Right ventricle myocardium inferior (tissue), 1 donor: ENCODE results near the gene SLC25A51. TPM values are rescaled to one million over a fixed set of nuclear protein-coding genes. Genes with fewer than 3 reads are reported as not detected.
A peak's percentile ranks its signal among the peaks of the same experiment; 100 is the strongest.

Experiments used
- ATAC-seq: fragments of 200-7000 bp; cut with Tn5 transposase; one replicate; pipeline ENCODE4 v1.9.1; 2020; ENCODE audit warnings: mild to moderate bottlenecking, moderate library complexity
- DNase-seq: peaks from one replicate; pipeline ENCODE4 v3.0.0; 2021; ENCODE audit errors: missing footprints
- intact Hi-C: fragments of 100-400 bp; cut with DNase I; formaldehyde crosslinking; loops from one replicate; pipeline ENCODE4 v1.11.0; 2022
- long read RNA-seq: library from polyadenylated mRNA; unstranded; transcript quantifications from one replicate; pipeline ENCODE4 v2.0.0, GENCODE V29; 2021
- total RNA-seq: library from RNA; stranded (reverse); fragmentation: NEBNext Ultra II Directional; extraction: Animal tissue kit (Norgen Biotek cat#: 25700); gene quantifications from one replicate; pipeline ENCODE4 v1.2.1, GENCODE V29; 2021
- donor health status: DM: no; HTN: yes; CAD: no; lungs with severe emphysema.

The SLC25A51 gene, protein sequence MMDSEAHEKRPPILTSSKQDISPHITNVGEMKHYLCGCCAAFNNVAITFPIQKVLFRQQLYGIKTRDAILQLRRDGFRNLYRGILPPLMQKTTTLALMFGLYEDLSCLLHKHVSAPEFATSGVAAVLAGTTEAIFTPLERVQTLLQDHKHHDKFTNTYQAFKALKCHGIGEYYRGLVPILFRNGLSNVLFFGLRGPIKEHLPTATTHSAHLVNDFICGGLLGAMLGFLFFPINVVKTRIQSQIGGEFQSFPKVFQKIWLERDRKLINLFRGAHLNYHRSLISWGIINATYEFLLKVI
- total RNA-seq: 22.0 TPM
- long read RNA-seq, partial matches to known transcripts: 0 of 9 reads
- long read RNA-seq, other reads (novel, unspliced or antisense): 6 of 9 reads

DNA sequence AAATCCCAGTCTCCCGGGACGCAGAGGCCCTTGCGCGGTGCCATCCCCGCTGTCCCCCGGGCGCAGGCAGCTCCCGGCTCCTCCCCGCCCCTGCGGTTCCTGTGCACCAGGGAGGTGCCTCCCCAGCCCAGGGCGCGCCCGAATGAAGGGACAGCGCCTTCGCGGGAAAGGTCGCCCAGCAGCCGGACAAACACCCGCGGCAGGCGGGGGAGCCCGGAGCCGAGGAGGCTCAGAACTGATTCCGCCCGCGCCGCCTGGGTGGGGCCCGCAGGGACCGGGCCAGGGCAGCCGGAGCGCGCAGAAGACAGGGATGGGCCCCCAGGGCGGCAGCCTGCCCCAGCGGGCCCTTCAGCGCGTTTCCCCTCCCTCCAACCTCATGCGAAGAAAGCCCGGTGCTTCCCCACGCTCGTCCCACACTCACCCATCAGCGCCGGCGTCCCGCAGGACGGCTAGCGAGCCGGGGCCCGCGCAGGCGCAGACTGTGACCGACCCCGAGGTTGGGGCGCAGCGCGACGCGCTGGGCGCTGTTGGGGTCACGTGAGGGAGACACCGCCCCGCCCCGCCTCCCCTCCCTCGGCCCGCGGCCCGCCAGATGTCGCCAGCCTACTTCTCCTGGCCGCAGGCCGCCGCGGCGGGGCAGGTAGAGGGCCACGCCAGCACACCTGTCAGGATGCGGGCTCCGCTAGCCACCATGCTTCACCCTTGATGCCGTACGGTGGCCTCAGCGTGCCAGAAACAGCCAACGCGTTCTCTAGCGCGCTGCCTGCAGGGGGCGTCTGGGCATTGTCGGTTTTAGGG, at the start of gene SLC25A51:
TSS of gene SLC25A51 (minus strand) at position 481 of the 798 bp plus-strand sequence. CDS start 15,577 bp downstream, outside the sequence.
- ATAC-seq: peak; percentile 94
- DNase-seq: peak; percentile 96
- intact Hi-C loops: loop anchor here (2.0 to 10.0 kb wide), 3 partner anchors 99 to 528 kb away; partner anchors contain the start of gene DCAF10

DNA sequence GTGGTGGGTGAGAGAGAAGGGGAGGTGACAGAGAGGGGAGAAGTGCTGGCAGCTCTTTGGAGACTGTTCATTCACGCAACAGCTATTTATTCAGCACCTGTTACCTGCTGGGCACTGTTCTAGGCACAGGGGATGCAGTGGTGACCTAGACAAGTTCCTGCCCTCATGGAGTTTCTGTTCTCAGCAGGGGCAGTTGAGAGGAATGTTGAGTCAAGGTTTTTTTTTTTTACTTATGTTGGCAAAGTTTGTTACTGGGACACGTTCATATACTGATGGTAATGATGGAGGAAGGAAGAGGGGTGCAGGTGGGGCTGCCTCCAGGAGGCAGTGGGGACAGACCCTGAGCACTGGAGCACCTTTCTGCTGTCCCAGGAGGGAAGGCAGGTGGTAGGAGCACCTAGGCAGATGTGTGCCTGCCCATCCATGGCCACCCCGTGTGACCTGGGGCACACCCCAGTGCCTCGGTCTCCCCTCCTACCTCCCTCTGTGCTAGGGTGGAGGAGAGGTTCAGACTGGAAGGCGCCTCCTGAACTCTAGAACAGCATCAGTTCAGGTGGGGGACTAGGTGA, 49.4 kb upstream of the SLC25A51 start:
- no peak for ATAC-seq
- no peak for DNase-seq
- intact Hi-C loops: loop anchor here (5.0 kb wide), 1 partner anchor 34 kb away; no protein-coding TSS in a partner anchor

DNA sequence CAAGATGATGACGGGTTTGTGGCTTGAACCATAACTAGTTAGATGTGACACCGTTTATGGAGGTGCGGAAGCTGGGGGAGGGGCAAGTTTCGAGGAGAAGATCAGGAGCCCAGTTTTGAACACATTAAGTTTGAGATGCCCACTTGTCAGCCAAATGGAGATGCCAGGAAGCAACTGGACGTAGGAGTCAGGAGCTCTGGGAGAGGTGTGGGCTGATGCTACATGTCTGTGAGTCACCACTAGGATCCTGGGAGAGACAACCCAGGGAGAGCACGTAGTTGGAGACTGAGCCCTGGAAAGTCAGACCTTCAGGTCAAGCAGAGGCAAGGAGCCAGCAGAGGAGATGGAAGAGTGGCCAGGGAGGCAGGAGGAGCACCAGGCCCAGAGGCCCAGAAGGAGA, 48.8 kb upstream of the SLC25A51 start:
- no peak for DNase-seq
- ATAC-seq: no peak
- intact Hi-C loops: loop anchor here (5.0 kb wide), 1 partner anchor 35 kb away; no protein-coding TSS in a partner anchor

DNA sequence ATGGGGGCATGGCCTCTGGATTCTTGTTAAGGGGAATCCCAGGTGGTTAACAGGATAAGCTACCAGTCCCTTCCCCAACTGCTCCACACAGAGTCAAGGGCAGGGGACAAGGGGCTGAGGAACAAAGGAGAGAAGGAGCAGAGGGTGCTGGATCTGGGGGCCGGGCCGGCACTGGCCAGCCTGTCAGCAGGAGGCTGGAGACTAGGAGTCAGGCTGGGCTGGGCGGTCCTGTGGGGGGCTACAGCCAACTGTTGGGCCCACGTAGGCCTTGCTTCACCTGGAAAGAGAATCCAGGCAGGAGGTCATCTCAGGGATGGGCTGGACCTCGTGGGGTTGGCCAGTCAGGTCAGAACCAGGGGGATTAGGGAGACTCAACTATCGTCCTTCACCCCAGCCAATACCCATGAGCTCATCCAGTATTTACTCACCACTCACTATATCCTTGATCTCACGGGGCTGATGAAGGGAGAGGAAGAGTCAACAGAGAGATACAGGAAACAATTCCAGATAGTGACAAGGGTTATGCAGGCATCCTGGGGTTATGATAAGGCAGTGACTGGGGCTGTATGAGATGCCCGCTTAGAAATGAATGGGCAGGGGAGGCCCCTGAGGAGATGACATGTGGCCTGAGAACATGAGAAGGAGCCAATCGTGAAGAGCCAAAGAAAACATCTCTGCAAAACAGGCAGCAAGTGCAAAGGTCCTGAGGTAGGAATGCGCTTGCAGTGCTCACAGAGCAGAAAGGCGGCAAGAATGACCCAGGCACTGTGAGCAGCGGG, 47.9 kb upstream of the SLC25A51 start:
- DNase-seq: no peak

DNA sequence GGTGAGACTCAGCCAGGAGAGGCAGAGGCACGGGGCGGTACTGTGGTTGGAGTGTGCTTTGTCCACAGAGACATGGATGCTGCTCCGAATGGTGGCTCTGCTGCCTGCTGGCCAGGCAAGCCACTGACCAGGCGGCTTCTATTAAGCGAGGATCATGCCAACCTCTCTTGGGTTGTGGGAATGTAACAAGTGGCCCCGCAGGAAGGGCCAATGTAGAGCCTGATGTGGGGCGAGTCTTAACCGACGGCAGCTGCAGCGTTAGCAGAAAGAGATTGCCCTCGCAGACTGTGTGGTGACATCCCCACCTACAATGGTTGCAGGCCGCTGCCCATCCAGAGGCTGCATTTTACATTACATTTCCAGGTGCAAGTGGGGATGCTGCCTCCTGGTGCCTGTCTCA, 46.6 kb upstream of the SLC25A51 start:
- ATAC-seq (no peak), DNase-seq (no peak)
- intact Hi-C loops: loop anchor here (5.0 kb wide), 1 partner anchor 37 kb away; no protein-coding TSS in a partner anchor

More for the DNA sequence above, 47.9 kb upstream of the SLC25A51 start:
- intact Hi-C loops: loop anchor here (5.0 kb wide), 1 partner anchor 35 kb away; no protein-coding TSS in a partner anchor
- ATAC-seq: no peak

DNA sequence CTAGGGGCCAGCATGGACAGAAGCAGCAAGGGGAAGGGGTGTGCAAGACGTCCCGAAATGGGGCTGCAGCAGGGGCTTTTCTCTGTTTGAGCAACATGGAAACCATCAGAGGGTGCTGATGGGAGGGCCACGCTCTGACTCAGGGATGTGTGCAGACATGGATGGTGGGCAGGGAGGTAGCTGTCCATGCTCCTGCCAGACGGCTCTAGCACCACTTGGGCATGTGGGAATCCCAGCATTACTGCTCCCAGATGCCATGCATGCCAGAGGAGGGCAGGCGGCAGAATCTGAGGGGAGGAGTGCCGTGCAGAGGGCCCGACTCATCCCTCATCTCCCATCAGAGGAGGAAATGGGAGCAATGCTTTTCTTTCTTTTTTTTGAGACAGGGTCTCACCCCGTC, 45.6 kb upstream of the SLC25A51 start:
- no peak for ATAC-seq
- intact Hi-C loops: no loop called here
- DNase-seq: no peak

DNA sequence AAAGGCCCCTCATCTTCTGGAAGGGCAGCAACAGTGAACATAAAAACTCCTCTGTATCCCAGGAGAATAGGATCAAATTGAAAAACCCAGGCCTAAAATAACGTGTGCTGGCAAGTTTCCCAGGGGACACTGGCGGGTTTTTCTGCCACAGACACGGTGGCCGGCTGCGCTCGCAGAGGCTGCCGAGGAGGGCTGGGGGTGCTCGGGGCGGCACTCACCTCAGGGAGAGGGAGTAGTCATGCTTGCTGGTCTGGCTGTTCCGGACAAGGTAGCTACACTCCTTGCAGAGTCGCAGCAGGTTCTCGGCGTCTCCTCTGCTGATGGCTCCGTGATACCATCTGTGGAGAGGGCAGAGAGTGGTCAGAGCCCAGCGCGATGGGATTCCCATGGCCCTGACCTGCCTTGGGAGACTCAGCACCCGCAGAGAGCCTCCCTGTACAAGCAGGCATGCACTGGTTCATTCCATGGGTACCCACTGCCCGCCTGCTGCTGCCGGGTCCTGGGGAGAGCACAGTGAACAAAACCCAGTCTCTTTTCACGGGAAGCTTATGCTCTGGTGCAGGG, 44.6 kb upstream of the SLC25A51 start:
- intact Hi-C loops: no loop called here
- no peak for ATAC-seq
- DNase-seq: no peak

DNA sequence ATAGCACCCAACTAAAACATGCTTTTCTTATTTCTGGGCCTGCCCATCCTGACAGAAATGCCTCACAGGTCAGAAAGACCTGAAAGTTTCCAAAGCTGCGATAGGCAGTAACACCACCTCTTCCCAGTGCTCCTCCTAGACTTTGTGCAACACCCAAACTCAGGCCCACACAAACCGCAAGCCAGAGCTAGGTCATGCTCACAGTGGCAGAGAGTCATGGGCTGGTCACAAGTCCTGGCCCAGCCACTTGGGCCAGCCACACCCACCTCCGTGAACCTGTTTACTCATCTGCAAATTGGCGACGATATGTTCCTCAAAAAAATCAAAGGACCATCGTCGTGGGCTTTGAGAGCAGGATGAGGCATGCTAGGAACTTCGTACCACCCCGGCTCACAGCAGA, 44.0 kb upstream of the SLC25A51 start:
- intact Hi-C loops: no loop called here
- DNase-seq (no peak), ATAC-seq (no peak)

DNA sequence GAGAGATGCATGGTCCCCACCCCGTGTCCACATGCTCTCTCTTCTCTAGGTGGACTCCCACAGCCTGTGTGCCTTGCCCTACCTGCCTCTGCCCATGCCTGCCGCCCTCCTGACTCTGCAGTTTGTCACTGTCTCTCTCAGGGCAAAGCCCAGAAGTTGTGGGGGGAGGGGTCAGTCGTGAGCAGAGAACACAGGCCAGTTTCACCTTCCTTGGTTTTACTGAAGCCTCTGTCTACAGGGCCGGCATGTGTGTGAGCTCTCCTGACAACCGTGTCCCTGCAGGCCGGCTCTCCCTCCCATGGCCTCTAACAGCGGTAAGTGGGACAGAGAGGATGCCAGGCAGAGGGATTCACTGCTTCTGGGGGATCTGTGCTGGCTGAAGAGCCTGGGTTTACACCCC, 43.5 kb upstream of the SLC25A51 start:
- DNase-seq (no peak), ATAC-seq (no peak)
- intact Hi-C loops: no loop called here

DNA sequence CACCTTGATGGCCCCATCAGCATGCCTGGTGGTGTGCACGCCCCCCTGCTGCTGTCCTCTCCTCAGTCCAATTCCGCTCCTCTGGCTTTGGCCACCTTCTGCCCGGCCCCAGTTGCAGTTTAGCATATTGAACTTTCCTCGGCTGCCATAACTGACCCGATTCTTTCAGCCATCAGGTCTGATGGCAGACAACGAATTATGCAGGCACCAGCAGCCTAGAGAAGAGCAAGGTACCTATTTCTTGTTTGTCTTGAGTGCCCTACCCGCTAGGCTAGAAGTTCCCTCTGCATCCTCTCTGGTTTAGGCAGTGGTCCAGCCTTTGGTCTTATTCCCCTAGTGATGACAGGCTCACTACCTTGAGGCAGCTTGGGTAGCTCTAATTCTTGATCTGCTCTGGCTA, 43.0 kb upstream of the SLC25A51 start:
- intact Hi-C loops: no loop called here
- ATAC-seq (no peak), DNase-seq (no peak)

DNA sequence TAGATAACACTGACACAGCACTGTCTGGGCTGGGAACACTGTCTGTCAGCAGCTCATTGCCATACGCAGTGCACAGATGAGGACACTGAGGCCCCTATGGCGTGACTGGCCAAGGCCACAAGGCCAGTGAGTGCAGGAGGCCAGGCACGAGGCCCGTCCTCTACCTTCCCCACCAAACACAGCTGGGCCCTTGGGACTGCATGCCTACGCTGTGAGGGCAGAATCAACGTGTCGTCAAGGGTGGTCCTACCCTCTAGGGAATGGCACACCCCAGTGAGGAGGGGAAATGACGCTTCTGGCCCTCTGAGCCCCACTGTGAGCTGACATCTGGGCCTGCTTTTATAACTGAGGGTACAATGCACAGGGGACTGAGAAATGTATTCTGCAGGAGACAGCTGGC, 42.1 kb upstream of the SLC25A51 start:
- DNase-seq (no peak), ATAC-seq (no peak)
- intact Hi-C loops: no loop called here

DNA sequence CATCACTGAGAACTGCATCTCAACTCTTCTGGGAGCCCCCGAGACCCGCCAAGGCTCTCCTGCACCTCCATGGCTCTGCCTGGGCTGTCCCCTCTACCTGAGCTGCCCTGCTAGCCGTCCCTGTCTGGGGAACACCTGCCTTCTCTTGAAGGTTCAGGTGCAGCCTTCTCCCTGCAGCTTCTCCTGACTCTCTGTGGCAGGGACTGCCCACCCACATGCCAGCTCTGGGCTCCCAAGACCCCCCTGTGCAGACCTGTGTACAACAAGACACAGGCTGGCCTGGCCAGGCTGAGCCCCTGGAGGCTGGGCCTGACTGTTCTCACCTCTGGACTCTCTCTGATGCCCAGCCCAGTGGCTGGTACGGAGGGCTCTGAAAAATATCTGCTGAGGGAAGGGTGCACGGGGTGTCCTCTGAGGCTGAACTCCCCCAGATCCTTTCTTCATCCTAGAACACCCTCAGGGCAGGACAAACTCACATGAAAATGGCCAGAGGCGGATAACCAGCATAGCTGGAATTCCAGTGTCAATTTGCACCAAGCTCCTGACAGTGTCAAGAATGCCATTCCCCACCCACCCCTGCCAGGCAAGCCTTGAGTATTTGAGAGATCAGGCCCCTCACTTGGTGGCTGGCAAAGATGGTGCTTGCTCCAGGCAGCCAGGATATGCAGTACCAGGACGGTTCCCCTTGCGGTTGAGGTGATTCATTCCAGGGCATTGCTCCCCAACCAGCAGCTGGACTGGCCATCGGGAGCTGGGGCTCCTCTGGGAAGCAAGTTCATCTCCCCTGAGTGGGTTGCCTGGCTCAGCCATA, 40.9 kb upstream of the SLC25A51 start:
- intact Hi-C loops: no loop called here
- no peak for DNase-seq
- ATAC-seq: peak; percentile 50

DNA sequence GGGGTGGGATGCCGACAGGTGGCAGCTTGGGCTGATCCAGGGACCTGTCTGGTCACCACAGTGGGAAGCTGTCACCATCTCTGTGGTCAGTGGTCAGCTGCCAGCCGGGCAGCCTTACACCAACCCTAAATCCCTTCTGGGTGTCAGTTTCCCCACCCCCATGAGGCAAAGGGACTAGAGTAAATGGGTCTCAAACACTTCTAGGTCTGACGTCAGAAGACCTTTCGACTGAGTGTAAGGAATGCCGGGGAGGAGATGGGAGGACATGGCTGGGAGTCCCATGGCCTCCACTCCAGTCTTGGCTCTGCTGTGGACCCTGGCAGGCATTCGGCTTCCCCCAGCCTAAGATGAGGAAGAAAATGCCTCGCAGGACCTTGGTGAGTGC, 40.3 kb upstream of the SLC25A51 start:
- intact Hi-C loops: no loop called here
- ATAC-seq: no peak
- DNase-seq: no peak

DNA sequence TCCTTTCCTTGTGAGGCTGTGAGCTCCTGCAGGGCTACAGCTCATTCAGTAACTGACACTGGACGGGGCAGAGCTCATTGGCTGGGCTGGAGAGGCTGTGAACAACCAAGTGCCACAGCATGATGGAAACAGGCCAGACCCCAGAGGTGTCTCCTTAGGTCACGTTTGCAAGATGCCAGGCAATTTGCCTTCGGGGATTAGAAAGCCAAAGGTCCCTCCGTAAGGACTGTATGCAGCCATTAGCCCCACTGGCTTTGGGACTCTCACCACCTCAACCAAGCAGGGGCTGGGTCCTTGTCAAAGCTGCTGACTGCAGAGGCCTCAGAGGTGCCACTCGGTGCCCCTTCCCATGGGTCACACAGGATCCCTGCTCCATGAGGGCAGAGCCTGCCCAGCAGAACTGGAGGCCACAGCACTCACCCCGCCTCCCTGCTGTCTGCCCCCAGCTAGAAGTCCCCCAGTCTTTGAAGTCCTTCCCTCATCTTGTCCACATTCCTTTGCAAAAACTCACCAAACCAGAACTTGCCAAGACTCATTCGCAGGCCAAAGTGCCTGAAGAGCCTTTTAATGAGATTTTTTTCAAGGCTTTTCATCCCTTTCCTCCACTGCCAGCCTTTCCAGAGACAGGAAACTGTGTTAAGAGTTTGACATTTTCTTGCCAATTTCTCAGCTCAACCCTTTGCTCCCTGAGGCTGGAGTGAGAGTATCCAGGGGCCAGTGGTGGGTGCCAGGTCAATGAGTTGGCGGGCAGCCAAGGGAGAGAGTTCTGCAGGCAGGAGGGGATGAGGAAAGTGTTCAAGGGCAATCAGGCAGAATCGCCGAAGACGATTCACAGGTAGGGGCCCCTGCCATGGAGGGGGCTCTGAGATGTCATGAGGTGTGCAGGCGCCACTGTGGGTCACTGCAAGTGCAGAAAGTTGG, 39.7 kb upstream of the SLC25A51 start:
- intact Hi-C loops: loop anchor here (2.0 kb wide), 1 partner anchor 31 kb away; no protein-coding TSS in a partner anchor
- ATAC-seq (peak; percentile 31), DNase-seq (peak; percentile 54)

DNA sequence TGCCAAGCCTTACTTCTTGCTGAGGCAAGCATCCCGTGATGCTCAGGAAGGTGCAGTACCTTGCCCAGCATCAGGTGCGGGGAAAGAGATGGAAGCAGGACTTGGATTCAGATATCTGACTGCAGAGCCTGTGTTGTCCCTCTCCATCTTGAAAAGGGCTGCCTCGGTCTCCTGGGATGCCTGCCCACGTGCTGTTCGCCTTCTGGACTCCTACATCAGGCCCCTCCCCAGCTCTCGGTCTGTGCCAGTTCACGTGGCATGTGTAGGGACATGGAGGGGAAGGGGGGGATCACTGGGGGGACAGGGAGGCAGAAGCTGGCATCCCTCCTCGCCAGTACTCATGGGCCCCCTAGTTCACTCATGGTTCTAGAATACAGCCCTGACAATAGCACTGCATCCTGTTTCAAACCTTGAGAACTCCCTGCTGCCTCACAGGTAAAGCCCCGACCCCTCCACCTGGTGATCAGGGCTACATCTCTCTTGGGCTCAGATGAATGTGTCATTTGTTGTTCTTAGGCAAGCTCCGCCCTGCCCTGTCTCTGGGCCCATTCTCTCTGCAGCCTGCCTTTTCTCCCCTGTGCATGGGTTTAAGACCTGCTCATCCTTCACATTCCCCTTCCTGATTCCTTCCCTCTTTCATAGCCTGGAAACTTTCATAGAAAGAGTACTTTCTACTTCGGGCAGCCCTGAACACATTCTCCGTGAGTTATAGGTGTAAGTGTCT, 38.9 kb upstream of the SLC25A51 start:
- intact Hi-C loops: loop anchor here (2.0 kb wide), 1 partner anchor 30 kb away; no protein-coding TSS in a partner anchor
- ATAC-seq (no peak), DNase-seq (peak; percentile 37)

DNA sequence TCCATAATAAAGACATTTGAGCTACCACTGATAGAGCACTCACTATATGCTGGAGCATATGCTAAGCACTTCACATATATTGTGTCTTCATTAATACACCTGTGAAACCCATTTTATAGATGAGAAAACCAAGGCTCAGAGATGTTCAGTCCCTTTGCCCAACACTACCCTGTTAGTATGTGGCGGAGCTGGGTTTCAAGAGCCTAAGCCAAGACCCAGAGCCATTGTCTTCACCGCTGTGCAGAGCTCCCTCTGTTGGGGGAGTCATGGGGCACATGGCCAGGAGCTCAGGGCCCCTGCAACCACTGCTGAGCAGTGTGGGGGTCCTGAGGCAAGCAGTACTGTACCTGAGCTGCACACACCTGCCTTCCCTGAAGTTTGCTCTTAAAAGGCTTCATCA, 37.3 kb upstream of the SLC25A51 start:
- DNase-seq: peak; percentile 18

More for the DNA sequence above, 37.3 kb upstream of the SLC25A51 start:
- intact Hi-C loops: no loop called here
- ATAC-seq: no peak
